ENCODE results near the gene TAF11L13.
"Not testable (repeated sequence)": the region's sequence is repeated elsewhere in the genome, so short reads cannot be mapped to it uniquely, and the experiment has no call there.

The TAF11L13 gene

GRCh38 chr5:17631788-17632187 is at the start of gene TAF11L13:
Gene TAF11L13, plus strand, starts transcription at chr5:17632088.
- not testable (repeated sequence) for DNase-seq (ENCODE audit: low read depth)

GRCh38 chr5:17585658-17586057 is 46.2 kb upstream of the TAF11L13 start, which contains the start of gene TAF11L7:
Gene TAF11L7, minus strand, starts transcription at chr5:17585758.
- DNase-seq (ENCODE audit: low read depth) = not testable (repeated sequence)

GRCh38 chr5:17590860-17591259 is 41.0 kb upstream of the TAF11L13 start, which contains the start of gene TAF11L8:
Gene TAF11L8, minus strand, starts transcription at chr5:17590960.
- DNase-seq (ENCODE audit: low read depth) = not testable (repeated sequence)

GRCh38 chr5:17594255-17594654 is 37.6 kb upstream of the TAF11L13 start, which contains the start of gene TAF11L9:
Gene TAF11L9, minus strand, starts transcription at chr5:17594394.
- DNase-seq (ENCODE audit: low read depth) = not testable (repeated sequence)

- DNase-seq (ENCODE audit: low read depth) = not testable (repeated sequence)
Observed at GRCh38 chr5:17597728-17598127, 34.2 kb upstream of the TAF11L13 start, which contains the start of gene TAF11L10. Gene TAF11L10, minus strand, starts transcription at chr5:17597828.

- DNase-seq (ENCODE audit: low read depth) = not testable (repeated sequence)
Observed at GRCh38 chr5:17603880-17604279, 28.0 kb upstream of the TAF11L13 start, which contains the start of gene TAF11L11. Gene TAF11L11, plus strand, starts transcription at chr5:17604183.

GRCh38 chr5:17604951-17605350 is 26.9 kb upstream of the TAF11L13 start:
- no peak for DNase-seq (ENCODE audit: low read depth)

- DNase-seq (ENCODE audit: low read depth) = not testable (repeated sequence)
Observed at GRCh38 chr5:17607461-17607860, 24.4 kb upstream of the TAF11L13 start.

- DNase-seq (ENCODE audit: low read depth) = not testable (repeated sequence)
Observed at GRCh38 chr5:17610092-17610491, 21.8 kb upstream of the TAF11L13 start, which contains the start of gene TAF11L12. Gene TAF11L12, plus strand, starts transcription at chr5:17610392.

- no peak for DNase-seq (ENCODE audit: low read depth)
Observed at GRCh38 chr5:17614872-17615605, 16.8 kb upstream of the TAF11L13 start.

- DNase-seq (ENCODE audit: low read depth) = no peak
Observed at GRCh38 chr5:17619354-17619753, 12.5 kb upstream of the TAF11L13 start.

GRCh38 chr5:17620627-17621026 is 11.3 kb upstream of the TAF11L13 start:
- no peak for DNase-seq (ENCODE audit: low read depth)

- no peak for DNase-seq (ENCODE audit: low read depth)
Observed at GRCh38 chr5:17625686-17626085, 6.2 kb upstream of the TAF11L13 start.

- DNase-seq (ENCODE audit: low read depth) = no peak
Observed at GRCh38 chr5:17634160-17634559, 2.3 kb downstream of the TAF11L13 start, which contains the start of gene TAF11L14. Gene TAF11L14, plus strand, starts transcription at chr5:17634460.

GRCh38 chr5:17649232-17649631 is 17.3 kb downstream of the TAF11L13 start:
- DNase-seq (ENCODE audit: low read depth) = not testable (repeated sequence)

- DNase-seq (ENCODE audit: low read depth) = not testable (repeated sequence)
Observed at GRCh38 chr5:17655201-17655759, 23.4 kb downstream of the TAF11L13 start.

- DNase-seq (ENCODE audit: low read depth) = no peak
Observed at GRCh38 chr5:17655921-17656320, 24.0 kb downstream of the TAF11L13 start.

- DNase-seq (ENCODE audit: low read depth) = no peak
Observed at GRCh38 chr5:17663182-17663581, 31.3 kb downstream of the TAF11L13 start.

GRCh38 chr5:17665836-17666235 is 33.9 kb downstream of the TAF11L13 start:
- DNase-seq (ENCODE audit: low read depth) = no peak

- no peak for DNase-seq (ENCODE audit: low read depth)
Observed at GRCh38 chr5:17666726-17667235, 34.9 kb downstream of the TAF11L13 start.

GRCh38 chr5:17670353-17670752 is 38.5 kb downstream of the TAF11L13 start:
- DNase-seq (ENCODE audit: low read depth) = no peak

- DNase-seq (ENCODE audit: low read depth) = no peak
Observed at GRCh38 chr5:17678751-17679324, 47.0 kb downstream of the TAF11L13 start.

All from activated T-helper 1 cell treated with Interleukin-2 at 50 U/mL for 16 hours (primary cell).